Parathyroid adenoma (tissue), 2 donors: ENCODE data around the gene TMEM151A.

Experiments
- H2AFZ ChIP-seq: fragments of 300-600 bp; sonication (generic); one replicate; pipeline ENCODE4 v1.7.0; 2017; ENCODE audit warnings: antibody characterized with exemption, mild to moderate bottlenecking
- H3K27ac ChIP-seq: fragments of 300-600 bp; sonication (generic); one replicate; pipeline ENCODE4 v1.7.0; 2017
- H3K27me3 ChIP-seq: fragments of 300-600 bp; sonication (generic); one replicate; pipeline ENCODE4 v1.7.0; 2017; ENCODE audit warnings: low read length; ENCODE audit not compliant: control insufficient read depth, insufficient read depth
- H3K36me3 ChIP-seq: fragments of 300-600 bp; sonication (generic); one replicate; pipeline ENCODE4 v1.7.0; 2017; ENCODE audit warnings: low read length; ENCODE audit not compliant: control insufficient read depth, insufficient read depth
- H3K4me1 ChIP-seq: fragments of 300-600 bp; sonication (generic); one replicate; pipeline ENCODE4 v1.7.0; 2017; ENCODE audit warnings: control low read depth
- H3K4me2 ChIP-seq: fragments of 300-600 bp; sonication (generic); one replicate; pipeline ENCODE4 v1.7.0; 2017; ENCODE audit warnings: low read length
- H3K4me3 ChIP-seq: fragments of 300-600 bp; sonication (generic); one replicate; pipeline ENCODE4 v1.7.0; 2017; ENCODE audit warnings: low read depth, low read length
- H3K79me2 ChIP-seq: fragments of 300-600 bp; sonication (generic); one replicate; pipeline ENCODE4 v1.7.0; 2017; ENCODE audit warnings: control low read depth
- H3K9ac ChIP-seq: fragments of 300-600 bp; sonication (generic); one replicate; pipeline ENCODE4 v1.7.0; 2017; ENCODE audit warnings: mild to moderate bottlenecking
- H3K9me3 ChIP-seq: fragments of 300-600 bp; sonication (generic); one replicate; pipeline ENCODE4 v1.7.0; 2017; ENCODE audit warnings: low read length; ENCODE audit not compliant: control insufficient read depth
- CTCF ChIP-seq: fragments of 300-600 bp; sonication (generic); IDR thresholded peaks from one replicate; pipeline ENCODE4 v1.7.0; 2017; ENCODE audit warnings: antibody characterized with exemption, mild to moderate bottlenecking
- donor health status: primary hyperparathyroidism.

TMEM151A gene

GRCh38 chr11:66336234-66337102 lies 44.8 kb downstream of the TMEM151A start, which contains the start of gene RIN1:
Gene RIN1, minus strand, starts transcription at chr11:66336434. Its CDS starts 32 bp downstream, at chr11:66336402.
- Histone ChIP-seq H3K9ac (no peak within 1 kb of the TSS), H2AFZ (peak within 1 kb of the TSS; percentile 62), H3K4me3 (peak within 1 kb of the TSS; percentile 26), H3K27me3 (no peaks in the 10 kb centered on the region), H3K4me2 (peak within 1 kb of the TSS; percentile 44), H3K79me2 (no peaks in the 10 kb centered on the region), H3K9me3 (no peaks in the 10 kb centered on the region), H3K27ac (peak within 1 kb of the TSS; percentile 6), H3K4me1 (no peaks in the 10 kb centered on the region), H3K36me3 (no peaks in the 10 kb centered on the region)
- TF ChIP-seq CTCF, result peak; percentile 42

- no peaks in the 10 kb centered on the region for H3K9me3 ChIP-seq
- H3K4me1 ChIP-seq, result no peaks in the 10 kb centered on the region
- no peaks in the 10 kb centered on the region for H3K79me2 ChIP-seq
- no peak for TF ChIP-seq CTCF
- no peaks in the 10 kb centered on the region for H3K36me3 ChIP-seq
- no peak overlapping the region for H3K4me2 ChIP-seq
- no peak overlapping the region for H3K27ac ChIP-seq
- H2AFZ ChIP-seq, result no peak overlapping the region
- no peak overlapping the region for H3K9ac ChIP-seq
- no peak overlapping the region for H3K4me3 ChIP-seq
- H3K27me3 ChIP-seq, result no peaks in the 10 kb centered on the region
Measured at GRCh38 chr11:66337103-66337899, 45.6 kb downstream of the TMEM151A start.

GRCh38 chr11:66338276-66339161 lies 46.8 kb downstream of the TMEM151A start:
- no peak overlapping the region for H3K27ac ChIP-seq
- H3K27me3 ChIP-seq, result no peaks in the 10 kb centered on the region
- no peak overlapping the region for H3K9ac ChIP-seq
- no peaks in the 10 kb centered on the region for H3K4me1 ChIP-seq
- no peak overlapping the region for H2AFZ ChIP-seq
- no peak for TF ChIP-seq CTCF
- H3K79me2 ChIP-seq, result no peaks in the 10 kb centered on the region
- no peaks in the 10 kb centered on the region for H3K36me3 ChIP-seq
- H3K4me3 ChIP-seq, result no peak overlapping the region
- no peaks in the 10 kb centered on the region for H3K9me3 ChIP-seq
- H3K4me2 ChIP-seq, result no peak overlapping the region

GRCh38 chr11:66339162-66339675 lies 47.5 kb downstream of the TMEM151A start:
- Histone ChIP-seq H3K4me1 (peaks cover under 1% of the 10 kb centered on the region), H3K27ac (no peak overlapping the region), H3K36me3 (no peaks in the 10 kb centered on the region), H3K9me3 (no peaks in the 10 kb centered on the region), H3K4me2 (no peak overlapping the region), H3K27me3 (no peaks in the 10 kb centered on the region), H3K4me3 (no peak overlapping the region), H3K79me2 (peaks cover 1% of the 10 kb centered on the region), H2AFZ (no peak overlapping the region), H3K9ac (no peak overlapping the region)
- no peak for TF ChIP-seq CTCF
